Nephron progenitor cell (in vitro differentiated cells): ENCODE data around the gene ISLR.

ENCODE experiments used
- DNase-seq: peaks from one replicate; pipeline ENCODE4 v3.0.0; 2021
- H3K27ac Mint-ChIP-seq: 2 replicates; pipeline ENCODE4 v1.8.0; 2021; ENCODE audit warnings: mild to moderate bottlenecking, moderate library complexity, mixed read lengths
- H3K27me3 Mint-ChIP-seq: 2 replicates; pipeline ENCODE4 v1.8.0; 2021; ENCODE audit warnings: mild to moderate bottlenecking, low read depth, mixed read lengths; ENCODE audit not compliant: poor library complexity
- H3K36me3 Mint-ChIP-seq: 2 replicates; pipeline ENCODE4 v1.8.0; 2021; ENCODE audit warnings: low read depth, mixed read lengths
- H3K4me1 Mint-ChIP-seq: 2 replicates; pipeline ENCODE4 v1.8.0; 2021; ENCODE audit warnings: mixed read lengths
- H3K4me3 Mint-ChIP-seq: 2 replicates; pipeline ENCODE4 v1.8.0; 2021; ENCODE audit warnings: mild to moderate bottlenecking, moderate library complexity, mixed read lengths
- H3K9me3 Mint-ChIP-seq: 2 replicates; pipeline ENCODE4 v1.8.0; 2021; ENCODE audit warnings: mild to moderate bottlenecking, moderate library complexity, mixed read lengths
- TF ChIP-seq, protein P1 (sequence below): fragments of 200-600 bp; sonication (generic); IDR thresholded peaks from 2 replicates; pipeline ENCODE4 v1.5.0; 2021; ENCODE audit warnings: antibody characterized with exemption

ISLR gene

DNA sequence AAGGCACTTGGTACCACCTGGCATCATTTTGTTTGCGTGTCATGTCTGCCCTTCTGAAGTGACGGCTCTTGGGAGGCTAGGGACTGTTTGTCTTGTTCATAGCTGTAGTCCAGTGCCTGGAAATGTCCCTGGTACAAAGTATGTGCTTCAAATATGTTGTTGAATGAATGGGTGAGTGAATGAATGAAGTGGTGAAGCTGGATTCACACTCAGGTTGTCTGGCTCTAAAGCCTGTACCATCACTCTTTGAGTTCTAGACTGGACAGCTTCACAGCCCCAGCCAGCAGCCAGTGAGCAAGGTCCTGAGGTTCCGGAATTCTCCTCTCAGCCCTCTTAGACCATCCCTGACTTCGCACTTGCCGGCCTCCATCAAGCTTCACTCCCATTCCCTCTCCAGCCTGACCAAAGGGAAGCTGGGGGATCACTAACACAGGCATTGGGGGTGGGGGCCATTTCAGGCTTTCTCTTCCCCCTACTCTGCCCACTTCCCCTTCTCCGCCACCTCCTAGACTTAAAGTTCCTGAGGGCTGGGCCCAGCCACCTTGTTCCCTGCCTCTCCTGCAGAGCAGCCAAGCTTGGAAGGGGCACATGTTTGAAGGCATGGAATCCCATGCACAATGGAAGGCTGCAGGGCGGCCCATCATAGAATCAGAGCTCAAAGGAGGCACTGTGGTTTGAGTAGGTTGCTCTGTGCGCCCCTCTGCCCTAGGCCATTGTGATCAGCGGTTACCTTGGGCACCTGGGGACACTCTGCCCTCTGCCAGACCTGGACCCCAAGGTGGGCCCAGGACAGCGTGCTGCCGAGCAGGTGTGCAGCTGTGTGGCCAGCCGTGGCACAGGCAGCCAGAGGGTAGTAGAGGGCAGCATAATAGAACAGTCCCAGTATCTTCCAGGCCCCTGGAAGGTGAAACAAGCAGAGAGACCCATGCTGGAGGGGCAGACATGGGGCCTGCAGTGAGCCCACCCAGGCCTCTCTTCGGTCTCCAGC is 21.4 kb downstream of the ISLR start:
- DNase-seq: no peak
- peaks cover 3% of the 10 kb centered on the region for H3K27me3 Mint-ChIP-seq
- TF ChIP-seq, protein P1, sequence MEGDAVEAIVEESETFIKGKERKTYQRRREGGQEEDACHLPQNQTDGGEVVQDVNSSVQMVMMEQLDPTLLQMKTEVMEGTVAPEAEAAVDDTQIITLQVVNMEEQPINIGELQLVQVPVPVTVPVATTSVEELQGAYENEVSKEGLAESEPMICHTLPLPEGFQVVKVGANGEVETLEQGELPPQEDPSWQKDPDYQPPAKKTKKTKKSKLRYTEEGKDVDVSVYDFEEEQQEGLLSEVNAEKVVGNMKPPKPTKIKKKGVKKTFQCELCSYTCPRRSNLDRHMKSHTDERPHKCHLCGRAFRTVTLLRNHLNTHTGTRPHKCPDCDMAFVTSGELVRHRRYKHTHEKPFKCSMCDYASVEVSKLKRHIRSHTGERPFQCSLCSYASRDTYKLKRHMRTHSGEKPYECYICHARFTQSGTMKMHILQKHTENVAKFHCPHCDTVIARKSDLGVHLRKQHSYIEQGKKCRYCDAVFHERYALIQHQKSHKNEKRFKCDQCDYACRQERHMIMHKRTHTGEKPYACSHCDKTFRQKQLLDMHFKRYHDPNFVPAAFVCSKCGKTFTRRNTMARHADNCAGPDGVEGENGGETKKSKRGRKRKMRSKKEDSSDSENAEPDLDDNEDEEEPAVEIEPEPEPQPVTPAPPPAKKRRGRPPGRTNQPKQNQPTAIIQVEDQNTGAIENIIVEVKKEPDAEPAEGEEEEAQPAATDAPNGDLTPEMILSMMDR: no peak
- no peaks in the 10 kb centered on the region for H3K9me3 Mint-ChIP-seq
- no peak overlapping the region for H3K4me3 Mint-ChIP-seq
- peak overlapping the region; percentile 81 for H3K27ac Mint-ChIP-seq
- H3K4me1 Mint-ChIP-seq: peaks cover 33% of the 10 kb centered on the region
- peaks cover 22% of the 10 kb centered on the region for H3K36me3 Mint-ChIP-seq

DNA sequence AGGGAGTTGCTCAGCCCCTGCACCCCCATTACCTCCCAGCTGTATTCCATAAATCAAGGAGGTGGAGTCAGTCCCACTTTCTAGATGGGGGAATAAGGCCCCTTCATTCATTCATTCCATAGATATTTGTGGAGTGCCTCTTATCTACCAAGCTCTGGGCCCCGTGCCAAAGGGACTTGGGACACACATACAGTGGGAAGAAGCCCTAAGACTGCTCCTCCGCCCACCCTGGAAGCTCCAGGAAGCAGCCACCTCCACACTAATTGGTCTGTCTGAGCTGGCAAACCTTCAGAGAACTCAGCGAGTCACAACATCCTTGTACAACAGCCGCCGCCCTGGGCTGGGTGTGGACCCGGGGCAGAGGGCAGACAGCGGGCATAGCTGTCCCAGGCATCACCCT is 22.7 kb downstream of the ISLR start:
- no peak overlapping the region for H3K4me3 Mint-ChIP-seq
- H3K4me1 Mint-ChIP-seq: peaks cover 47% of the 10 kb centered on the region
- peaks cover 3% of the 10 kb centered on the region for H3K27me3 Mint-ChIP-seq
- peaks cover 17% of the 10 kb centered on the region for H3K36me3 Mint-ChIP-seq
- no peak overlapping the region for H3K27ac Mint-ChIP-seq
- H3K9me3 Mint-ChIP-seq: no peaks in the 10 kb centered on the region
- DNase-seq: no peak
- TF ChIP-seq, protein P1: no peak

DNA sequence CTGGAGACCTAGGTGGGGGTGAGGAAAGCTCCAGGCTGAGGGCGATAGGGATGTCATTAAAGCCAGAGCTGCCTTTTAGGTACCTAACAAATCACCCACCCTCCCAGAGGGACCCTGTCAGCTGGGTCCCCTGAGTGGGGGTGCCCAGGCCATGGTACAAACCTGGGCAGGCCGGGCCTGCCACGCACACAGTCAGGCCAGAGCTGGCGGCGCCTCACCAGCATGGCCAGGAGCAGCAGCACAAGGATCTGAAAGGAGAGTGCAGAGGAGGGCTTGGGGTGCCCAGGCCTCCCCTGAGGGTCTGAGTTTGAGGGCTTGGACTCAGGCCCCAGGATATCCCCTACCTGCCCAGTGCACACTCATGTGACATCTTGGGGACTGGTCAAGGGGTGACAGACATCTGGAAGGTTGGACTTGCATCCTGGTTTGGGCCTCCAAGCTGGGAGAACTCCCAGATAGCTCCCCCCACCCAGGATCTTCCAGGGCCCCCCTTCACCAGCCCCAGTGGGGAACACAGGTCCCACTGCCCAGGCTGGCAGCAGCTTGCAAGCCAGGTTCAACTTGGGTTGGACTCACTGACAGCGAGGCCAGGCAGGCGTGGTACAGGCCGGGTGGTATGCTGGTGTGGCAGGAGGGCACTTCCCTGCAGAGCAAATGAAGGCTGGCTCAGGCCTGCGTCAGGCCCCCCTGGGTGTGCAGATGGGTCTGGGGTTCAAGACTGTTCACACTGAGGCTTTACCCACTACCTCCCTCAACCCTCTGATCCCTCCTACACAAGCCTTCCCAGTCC is 23.9 kb downstream of the ISLR start:
- Mint-ChIP-seq H3K4me1 (peaks cover 51% of the 10 kb centered on the region), H3K27ac (no peak overlapping the region), H3K4me3 (no peak overlapping the region), H3K36me3 (peaks cover 11% of the 10 kb centered on the region), H3K27me3 (peaks cover 7% of the 10 kb centered on the region), H3K9me3 (no peaks in the 10 kb centered on the region)
- DNase-seq: no peak
- TF ChIP-seq, protein P1: no peak

DNA sequence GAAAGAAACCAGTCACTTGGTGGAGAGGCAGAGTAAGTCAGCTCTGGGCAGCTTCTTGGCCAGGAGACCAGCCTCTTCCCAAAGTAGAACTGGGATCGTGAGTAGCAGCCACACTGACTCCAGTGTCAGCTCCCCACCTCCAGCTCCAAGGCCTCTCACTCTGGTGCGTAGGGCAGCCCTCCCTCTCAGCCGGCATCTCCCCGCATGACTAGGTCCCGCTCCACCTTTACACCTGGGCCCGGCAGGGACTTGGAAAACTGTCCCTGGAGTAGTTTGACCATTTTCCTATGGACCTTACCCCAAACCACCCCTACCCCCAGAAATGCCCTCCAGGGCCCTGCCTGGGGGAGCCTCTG is 25.8 kb downstream of the ISLR start:
- DNase-seq: no peak
- Mint-ChIP-seq H3K27ac (no peak overlapping the region), H3K9me3 (no peaks in the 10 kb centered on the region), H3K36me3 (peaks cover 9% of the 10 kb centered on the region), H3K27me3 (peaks cover 4% of the 10 kb centered on the region), H3K4me3 (no peak overlapping the region), H3K4me1 (peaks cover 56% of the 10 kb centered on the region)
- TF ChIP-seq, protein P1: no peak

DNA sequence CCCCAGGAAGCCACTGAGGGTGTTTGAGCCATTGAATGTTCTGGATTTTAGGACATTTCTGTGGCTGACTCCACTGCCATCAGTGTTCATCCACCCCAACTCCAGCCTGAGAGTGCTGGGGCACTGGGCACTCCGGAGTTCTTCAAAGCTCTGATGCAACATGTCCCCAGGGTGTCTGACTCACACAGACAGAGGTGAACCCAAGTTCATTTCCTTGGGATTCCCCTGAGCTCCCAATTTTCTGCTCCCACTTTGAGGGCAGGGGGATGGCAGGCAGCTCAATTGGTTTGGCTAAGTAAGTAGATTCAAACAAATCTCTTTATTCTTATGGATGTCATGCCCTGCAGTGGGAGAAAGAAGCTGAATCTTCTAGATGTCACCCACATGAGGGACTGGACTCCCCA is 26.9 kb downstream of the ISLR start:
- Mint-ChIP-seq H3K27me3 (peaks cover 4% of the 10 kb centered on the region), H3K36me3 (peaks cover 4% of the 10 kb centered on the region), H3K9me3 (no peaks in the 10 kb centered on the region), H3K27ac (peak overlapping the region; percentile 96), H3K4me1 (peaks cover 66% of the 10 kb centered on the region), H3K4me3 (peak overlapping the region; percentile 77)
- TF ChIP-seq, protein P1: no peak
- DNase-seq: no peak
